C1 segment of cervical spinal cord (tissue), 14 donors: ENCODE data around the gene OR7G2.
"Not testable (repeated sequence)": the region's sequence is repeated elsewhere in the genome, so short reads cannot be mapped to it uniquely, and the experiment has no call there.

ENCODE experiments used
- DNase-seq, 14 donors: peaks; one replicate each; lab custom pipeline; 2025; lab: John Stamatoyannopoulos, UW

The OR7G2 gene

GRCh38 chr19:9073806-9074205, 33.5 kb downstream of the OR7G2 start:
- DNase-seq, result no peak

GRCh38 chr19:9071720-9072119, 35.6 kb downstream of the OR7G2 start:
- not testable (repeated sequence) for DNase-seq

DNA sequence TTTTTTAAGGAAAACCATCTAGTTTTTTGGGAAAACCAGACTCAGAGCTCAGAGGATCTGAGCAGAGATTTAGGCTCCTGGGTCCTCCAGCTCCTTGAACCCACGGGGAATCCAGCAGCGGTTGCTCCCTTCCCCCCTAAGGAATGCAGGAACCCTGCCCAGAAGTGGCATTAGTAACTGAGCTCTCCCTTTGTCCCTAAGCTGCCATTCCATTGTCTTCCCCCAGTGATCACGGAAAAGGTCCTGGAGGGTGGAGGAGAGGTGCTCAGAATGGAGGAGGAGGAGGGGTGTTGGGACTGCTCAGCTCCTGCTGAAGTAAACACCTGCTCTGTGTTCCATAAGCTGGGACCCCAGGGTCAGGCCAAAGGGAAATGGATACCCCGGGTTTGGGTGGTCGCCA, 37.2 kb downstream of the OR7G2 start:
- DNase-seq, result no peak

- no peak for DNase-seq
Observed at GRCh38 chr19:9065457-9066014, 41.7 kb downstream of the OR7G2 start.

GRCh38 chr19:9061879-9062278, 45.4 kb downstream of the OR7G2 start:
- no peak for DNase-seq

GRCh38 chr19:9060564-9061340, 46.5 kb downstream of the OR7G2 start:
- no peak for DNase-seq

GRCh38 chr19:9058905-9059667, 48.2 kb downstream of the OR7G2 start:
- no peak for DNase-seq

- no peak for DNase-seq
Observed at GRCh38 chr19:9057505-9058258, 49.6 kb downstream of the OR7G2 start.

DNA sequence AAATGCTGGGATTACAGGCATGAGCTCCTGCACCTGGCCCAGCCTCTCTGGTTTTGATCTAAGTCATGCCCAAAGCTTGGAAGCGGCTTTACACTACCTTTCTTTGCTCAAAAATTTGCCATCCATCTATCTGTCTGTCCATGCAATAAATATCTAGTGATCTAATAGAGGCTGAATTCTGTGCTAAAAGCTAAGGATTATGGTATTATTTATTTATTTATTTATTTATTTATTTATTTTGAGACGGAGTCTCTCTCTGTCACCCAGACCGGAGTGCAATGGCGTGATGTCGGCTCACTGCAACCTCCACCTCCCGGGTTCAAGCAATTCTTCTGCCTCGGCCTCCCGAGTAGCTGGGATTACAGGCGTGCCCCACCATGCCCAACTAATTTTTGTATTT, 51.1 kb downstream of the OR7G2 start:
- DNase-seq, result not testable (repeated sequence)

DNA sequence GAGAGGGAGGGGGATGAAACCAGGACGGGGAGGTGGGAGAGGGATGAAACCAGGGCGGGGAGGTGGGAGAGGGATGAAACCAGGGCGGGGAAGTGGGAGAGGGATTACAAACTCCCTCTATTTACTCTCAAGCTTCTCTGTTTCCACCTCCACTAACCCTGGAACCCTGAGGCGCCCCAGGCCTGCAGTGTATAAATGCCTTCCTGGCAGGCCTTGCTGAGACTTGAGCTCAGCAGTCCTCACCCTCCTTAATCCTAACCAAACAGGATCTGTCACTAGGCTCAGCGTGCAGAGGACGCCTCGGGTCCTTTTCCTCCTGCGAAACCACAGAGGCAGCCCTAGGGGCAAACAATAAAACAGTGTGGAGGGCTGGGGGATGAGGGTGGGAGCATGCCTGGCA, 52.5 kb downstream of the OR7G2 start:
- no peak for DNase-seq

DNA sequence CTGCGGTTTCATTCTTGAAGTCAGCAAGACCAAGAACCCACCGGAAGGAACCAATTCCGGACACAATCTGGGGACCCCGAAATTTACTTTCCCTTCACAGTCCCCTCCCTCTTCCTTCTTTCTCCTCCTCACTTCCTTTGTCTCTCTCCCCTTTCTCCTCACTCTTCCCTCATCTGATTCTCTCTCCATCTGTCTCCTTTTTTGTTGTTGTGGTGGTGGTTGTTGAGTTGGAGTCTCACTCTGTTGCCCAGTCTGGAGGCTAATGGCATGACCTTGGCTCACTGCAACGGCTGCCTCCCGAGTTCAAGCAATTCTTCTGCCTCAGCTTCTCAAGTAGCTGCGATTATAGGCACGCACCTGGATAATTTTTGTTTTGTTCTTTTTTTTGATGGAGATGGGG, 53.1 kb downstream of the OR7G2 start:
- DNase-seq, result no peak

- not testable (repeated sequence) for DNase-seq
Observed at GRCh38 chr19:9053674-9054073, 53.6 kb downstream of the OR7G2 start.

GRCh38 chr19:9052894-9053293, 54.4 kb downstream of the OR7G2 start:
- no peak for DNase-seq
